HFFc6 (cell line): Measurements from ENCODE around the gene TRABD2B. TPM values are rescaled to one million over a fixed set of nuclear protein-coding genes. Genes with fewer than 3 reads are reported as not detected.

Experiments used
- DNase-seq: peaks from one replicate; pipeline ENCODE4 v3.0.0-alpha.2; 2018
- H3K27ac Mint-ChIP-seq: 2 replicates; pipeline ENCODE4 v1.8.0; 2020; ENCODE audit warnings: mild to moderate bottlenecking, mixed read lengths
- H3K27me3 Mint-ChIP-seq: 2 replicates; pipeline ENCODE4 v1.8.0; 2021; ENCODE audit warnings: mild to moderate bottlenecking, moderate library complexity, mixed read lengths; ENCODE audit not compliant: insufficient read depth
- H3K36me3 Mint-ChIP-seq: 2 replicates; pipeline ENCODE4 v1.8.0; 2021; ENCODE audit warnings: low read depth, mixed read lengths
- H3K4me1 Mint-ChIP-seq: 2 replicates; pipeline ENCODE4 v1.8.0; 2020; ENCODE audit warnings: low read depth, mixed read lengths
- H3K4me3 Mint-ChIP-seq: 2 replicates; pipeline ENCODE4 v1.8.0; 2020; ENCODE audit warnings: mild to moderate bottlenecking, moderate library complexity, mixed read lengths
- H3K9me3 Mint-ChIP-seq: 2 replicates; pipeline ENCODE4 v1.8.0; 2020; ENCODE audit warnings: mild to moderate bottlenecking, mixed read lengths
- CTCF ChIP-seq: fragments of 200-600 bp; sonication (generic); IDR thresholded peaks from 2 replicates; pipeline ENCODE4 v1.5.0; 2021; ENCODE audit warnings: antibody characterized with exemption, mild to moderate bottlenecking
- total RNA-seq, 6 experiments: library from RNA; stranded (reverse); fragmentation: NEBNext Ultra II Directional; extraction: Animal tissue kit (Norgen Biotek cat#: 25700); gene quantifications; 2 replicates in 1 of 6; 3 replicates in 5 of 6; pipeline ENCODE4 v1.2.3, GENCODE V29; 2021

TRABD2B gene
- total RNA-seq, 6 experiments from 2014 or later: not detected

- DNase-seq: no peak
- Mint-ChIP-seq H3K4me1 (no peaks in the 10 kb centered on the region), H3K27ac (no peak overlapping the region), H3K36me3 (no peaks in the 10 kb centered on the region; the same call in 1 of the 2 replicates), H3K4me3 (no peak overlapping the region), H3K27me3 (0 out of 2 replicates have a peak, but pooled peaks cover 1% of the 10 kb centered on the region), H3K9me3 (peaks cover 78% of the 10 kb centered on the region)
- TF ChIP-seq CTCF: no peak
Observed at GRCh38 chr1:47835409-47835808, 161.8 kb downstream of the TRABD2B start.

GRCh38 chr1:47834326-47834725, 162.9 kb downstream of the TRABD2B start:
- Mint-ChIP-seq H3K4me3 (no peak overlapping the region), H3K36me3 (peaks cover 8% of the 10 kb centered on the region), H3K4me1 (no peaks in the 10 kb centered on the region), H3K27ac (no peak overlapping the region), H3K27me3 (0 out of 2 replicates have a peak, but pooled peaks cover under 1% of the 10 kb centered on the region), H3K9me3 (peaks cover 79% of the 10 kb centered on the region)
- TF ChIP-seq CTCF: no peak
- no peak for DNase-seq

GRCh38 chr1:47830641-47831333, 166.4 kb downstream of the TRABD2B start:
- no peak overlapping the region for H3K27ac Mint-ChIP-seq
- H3K4me1 Mint-ChIP-seq: no peaks in the 10 kb centered on the region
- H3K9me3 Mint-ChIP-seq: peaks cover 68% of the 10 kb centered on the region
- no peak for DNase-seq
- peaks cover 8% of the 10 kb centered on the region for H3K36me3 Mint-ChIP-seq
- no peak overlapping the region for H3K4me3 Mint-ChIP-seq
- no peaks in the 10 kb centered on the region; the same call in 1 of the 2 replicates for H3K27me3 Mint-ChIP-seq
- TF ChIP-seq CTCF: no peak

- H3K27me3 Mint-ChIP-seq: no peaks in the 10 kb centered on the region; the same call in 1 of the 2 replicates
- H3K4me3 Mint-ChIP-seq: no peak overlapping the region
- no peaks in the 10 kb centered on the region for H3K4me1 Mint-ChIP-seq
Observed at GRCh38 chr1:47830021-47830420, 167.2 kb downstream of the TRABD2B start.

GRCh38 chr1:47828978-47829377, 168.2 kb downstream of the TRABD2B start:
- TF ChIP-seq CTCF: no peak
- H3K9me3 Mint-ChIP-seq: peaks cover 62% of the 10 kb centered on the region
- H3K27ac Mint-ChIP-seq: no peak overlapping the region
- peaks cover 13% of the 10 kb centered on the region for H3K36me3 Mint-ChIP-seq
- DNase-seq: no peak
- no peaks in the 10 kb centered on the region; the same call in 1 of the 2 replicates for H3K27me3 Mint-ChIP-seq
- no peaks in the 10 kb centered on the region for H3K4me1 Mint-ChIP-seq
- no peak overlapping the region for H3K4me3 Mint-ChIP-seq

More at GRCh38 chr1:47830021-47830420, 167.2 kb downstream of the TRABD2B start:
- no peak for TF ChIP-seq CTCF
- Mint-ChIP-seq H3K36me3 (peaks cover 13% of the 10 kb centered on the region), H3K27ac (no peak overlapping the region), H3K9me3 (peaks cover 65% of the 10 kb centered on the region)
- DNase-seq: no peak
